Measurements from ENCODE around the gene EME1. TPM values are rescaled to one million over a fixed set of nuclear protein-coding genes. Genes with fewer than 3 reads are reported as not detected.
"Not testable (repeated sequence)": the region's sequence is repeated elsewhere in the genome, so short reads cannot be mapped to it uniquely, and the experiment has no call there.

The EME1 gene, protein sequence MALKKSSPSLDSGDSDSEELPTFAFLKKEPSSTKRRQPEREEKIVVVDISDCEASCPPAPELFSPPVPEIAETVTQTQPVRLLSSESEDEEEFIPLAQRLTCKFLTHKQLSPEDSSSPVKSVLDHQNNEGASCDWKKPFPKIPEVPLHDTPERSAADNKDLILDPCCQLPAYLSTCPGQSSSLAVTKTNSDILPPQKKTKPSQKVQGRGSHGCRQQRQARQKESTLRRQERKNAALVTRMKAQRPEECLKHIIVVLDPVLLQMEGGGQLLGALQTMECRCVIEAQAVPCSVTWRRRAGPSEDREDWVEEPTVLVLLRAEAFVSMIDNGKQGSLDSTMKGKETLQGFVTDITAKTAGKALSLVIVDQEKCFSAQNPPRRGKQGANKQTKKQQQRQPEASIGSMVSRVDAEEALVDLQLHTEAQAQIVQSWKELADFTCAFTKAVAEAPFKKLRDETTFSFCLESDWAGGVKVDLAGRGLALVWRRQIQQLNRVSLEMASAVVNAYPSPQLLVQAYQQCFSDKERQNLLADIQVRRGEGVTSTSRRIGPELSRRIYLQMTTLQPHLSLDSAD
- 6.3 and 9.5 TPM in 2 replicates for total RNA-seq (2014; rRNA removed; shearing (Covaris generic); ENCODE audit: low replicate concordance)

DNA sequence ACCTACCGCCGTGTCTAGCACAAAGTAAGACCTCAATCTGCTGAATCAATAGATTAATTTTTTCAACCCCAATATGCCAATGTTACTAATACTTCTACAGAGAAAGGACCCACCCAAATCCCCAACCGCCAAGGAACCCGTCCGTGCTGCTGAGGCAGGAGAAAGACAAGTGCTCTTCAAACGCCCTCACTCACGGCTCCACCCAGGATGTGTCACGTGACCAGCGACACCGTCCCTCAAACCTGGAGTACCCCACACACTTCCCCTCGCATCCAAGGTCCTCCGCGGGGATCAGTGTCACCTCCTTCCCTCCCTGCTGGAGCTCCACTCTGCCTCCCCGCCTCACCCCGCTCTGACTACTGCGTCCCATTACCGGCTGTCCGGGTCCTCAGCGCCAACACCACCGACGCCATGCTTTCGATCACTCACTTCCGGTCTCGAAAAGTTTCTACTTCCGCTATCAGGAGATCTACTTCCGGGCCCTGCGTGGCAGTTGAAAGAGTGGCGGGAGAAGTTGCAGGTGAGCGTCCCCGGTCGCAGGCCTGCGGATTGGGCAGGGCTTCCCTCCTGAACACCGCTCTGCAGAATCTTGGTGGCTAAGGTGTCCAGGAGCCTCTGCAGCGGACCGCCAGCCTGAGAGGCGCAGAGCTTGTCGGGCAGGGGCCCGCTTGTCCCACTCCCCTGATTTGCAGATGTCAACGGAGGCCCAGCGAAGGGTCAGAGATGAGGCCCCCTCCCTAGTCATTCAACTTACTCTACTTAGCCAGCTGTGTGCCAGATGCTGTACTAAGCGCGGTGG, at the start of gene EME1, which contains the start of gene MRPL27:
TSS of gene EME1 (plus strand) at position 472 of the 799 bp plus-strand sequence. CDS start 1,980 bp downstream, outside the sequence.
TSS of gene MRPL27 (minus strand) at position 427 of the 799 bp plus-strand sequence. CDS start at position 413, 14 bp downstream.
- Histone ChIP-seq H3K27me3 (no peaks in the 10 kb centered on the region), H3K4me3 (peak within 1 kb of the TSS; percentile 79), H3K36me3 (peaks cover 45% of the 10 kb centered on the region), H3K9me3 (no peaks in the 10 kb centered on the region)
- DNase-seq: peak; percentile 85

DNA sequence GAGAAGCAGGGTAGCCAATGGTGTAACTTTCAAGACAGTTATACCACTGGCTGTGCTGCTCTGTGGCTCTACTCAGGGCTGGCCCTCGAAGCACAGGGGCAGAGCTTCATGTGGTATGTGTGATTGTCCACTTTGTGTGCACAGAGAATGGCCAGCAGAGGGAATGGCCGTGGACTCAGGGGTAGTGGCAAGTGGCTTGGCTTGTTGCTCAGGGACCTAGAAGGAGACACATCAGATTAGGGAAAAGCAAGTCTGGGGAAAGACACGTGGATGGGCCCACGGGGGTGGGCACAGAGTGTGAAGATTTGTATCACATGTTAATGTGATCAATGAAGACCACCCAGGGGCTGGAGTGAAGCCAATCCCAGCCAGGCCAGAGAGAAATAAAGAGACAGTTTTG, 47.1 kb upstream of the EME1 start:
- DNase-seq: no peak
- Histone ChIP-seq H3K36me3 (no peaks in the 10 kb centered on the region), H3K4me3 (no peak overlapping the region), H3K9me3 (no peaks in the 10 kb centered on the region), H3K27me3 (no peaks in the 10 kb centered on the region)

DNA sequence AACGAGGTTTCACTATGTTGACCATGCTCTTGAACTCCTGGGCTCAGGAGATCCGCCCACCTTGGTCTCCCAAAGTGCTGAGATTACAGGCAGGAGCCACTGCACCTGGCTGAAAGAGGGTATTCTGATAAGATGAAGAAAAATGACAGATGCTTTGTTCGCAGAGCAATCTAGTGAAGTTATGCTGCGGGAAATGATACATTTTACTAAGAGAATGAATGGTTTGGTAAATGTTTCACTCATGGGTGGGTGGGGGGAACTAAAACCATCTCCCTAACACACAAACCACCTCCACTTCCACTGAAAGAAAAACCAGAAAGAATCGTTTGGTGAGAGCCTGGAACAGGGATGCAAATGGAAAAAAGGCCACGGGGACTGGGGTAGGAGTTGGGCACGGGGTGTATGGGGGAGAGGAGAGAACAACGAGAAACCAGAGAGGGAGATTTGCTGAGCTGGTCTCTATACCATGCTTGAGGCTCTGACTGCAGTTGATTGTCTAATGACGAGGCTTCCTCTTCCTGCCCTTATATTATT, 46.1 kb upstream of the EME1 start:
- Histone ChIP-seq H3K36me3 (no peaks in the 10 kb centered on the region), H3K4me3 (no peak overlapping the region), H3K27me3 (no peaks in the 10 kb centered on the region), H3K9me3 (no peaks in the 10 kb centered on the region)
- DNase-seq: no peak

DNA sequence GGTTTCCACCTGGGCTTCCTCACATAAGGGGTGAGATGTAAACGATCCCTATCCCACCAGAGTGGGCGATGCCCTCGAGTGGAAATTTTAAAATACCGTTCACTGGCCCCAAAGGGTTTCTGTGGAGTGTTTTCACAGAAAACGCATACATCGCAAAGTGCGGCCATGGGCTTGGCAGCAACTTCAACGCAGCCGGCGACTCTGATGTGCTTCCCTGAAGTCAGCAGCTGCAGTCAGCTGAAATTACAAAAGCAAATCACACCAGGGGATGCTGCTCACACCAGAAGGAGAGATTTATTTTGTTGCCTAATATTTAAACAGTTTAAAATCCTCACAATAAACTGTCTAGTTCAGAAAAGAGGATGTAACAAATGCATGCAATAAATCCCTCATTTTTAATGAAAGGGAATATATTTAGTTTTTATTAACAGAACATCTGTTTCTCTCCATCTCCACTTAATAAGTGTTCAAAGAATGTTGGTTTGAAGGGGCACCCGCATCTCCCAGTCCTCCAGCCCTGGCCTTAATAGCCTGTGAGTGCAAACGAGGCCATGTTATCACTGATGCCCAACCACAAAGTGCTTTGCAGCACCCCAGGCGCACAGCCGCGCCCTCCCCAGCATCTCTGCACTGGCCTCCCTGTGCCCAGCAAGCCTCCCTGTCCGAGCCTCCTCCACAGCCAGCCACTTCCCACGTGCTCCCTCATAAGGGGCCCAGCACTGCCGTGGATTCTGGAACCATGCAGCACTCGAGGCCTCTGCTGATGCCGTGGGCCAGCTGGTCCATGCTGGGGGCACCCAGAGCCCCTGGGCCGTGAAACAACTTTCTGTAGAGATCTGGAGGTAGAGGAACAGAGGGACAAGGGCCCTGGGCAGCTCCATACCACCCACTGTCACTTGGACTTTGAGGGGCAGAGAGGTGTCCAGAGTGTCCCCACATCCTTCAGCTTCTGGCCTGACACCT, 44.4 kb upstream of the EME1 start:
- no peaks in the 10 kb centered on the region for H3K9me3 ChIP-seq
- no peaks in the 10 kb centered on the region for H3K36me3 ChIP-seq
- no peak overlapping the region for H3K4me3 ChIP-seq
- H3K27me3 ChIP-seq: no peaks in the 10 kb centered on the region
- DNase-seq: no peak

DNA sequence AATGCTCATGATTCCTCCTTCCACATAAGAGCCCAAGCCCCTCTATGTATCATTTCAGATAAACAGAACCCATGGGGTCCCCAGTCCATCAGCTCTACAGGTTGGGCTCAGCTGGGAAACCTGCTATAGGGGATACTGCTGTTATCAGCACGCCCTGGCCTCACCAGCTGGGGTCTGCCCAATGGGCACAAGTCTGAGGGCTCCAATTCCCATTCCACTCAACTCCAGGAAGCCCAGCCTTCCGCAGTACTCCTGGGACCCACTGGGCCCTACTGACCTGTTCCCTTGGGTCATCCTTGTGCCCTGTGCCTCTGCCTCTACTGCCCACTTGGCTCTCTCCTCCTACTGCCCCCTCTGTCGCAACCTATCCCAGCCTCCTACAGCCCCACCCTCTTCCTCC, 43.3 kb upstream of the EME1 start:
- no peaks in the 10 kb centered on the region for H3K27me3 ChIP-seq
- H3K36me3 ChIP-seq: no peaks in the 10 kb centered on the region
- no peak for DNase-seq
- no peak overlapping the region for H3K4me3 ChIP-seq
- H3K9me3 ChIP-seq: no peaks in the 10 kb centered on the region

DNA sequence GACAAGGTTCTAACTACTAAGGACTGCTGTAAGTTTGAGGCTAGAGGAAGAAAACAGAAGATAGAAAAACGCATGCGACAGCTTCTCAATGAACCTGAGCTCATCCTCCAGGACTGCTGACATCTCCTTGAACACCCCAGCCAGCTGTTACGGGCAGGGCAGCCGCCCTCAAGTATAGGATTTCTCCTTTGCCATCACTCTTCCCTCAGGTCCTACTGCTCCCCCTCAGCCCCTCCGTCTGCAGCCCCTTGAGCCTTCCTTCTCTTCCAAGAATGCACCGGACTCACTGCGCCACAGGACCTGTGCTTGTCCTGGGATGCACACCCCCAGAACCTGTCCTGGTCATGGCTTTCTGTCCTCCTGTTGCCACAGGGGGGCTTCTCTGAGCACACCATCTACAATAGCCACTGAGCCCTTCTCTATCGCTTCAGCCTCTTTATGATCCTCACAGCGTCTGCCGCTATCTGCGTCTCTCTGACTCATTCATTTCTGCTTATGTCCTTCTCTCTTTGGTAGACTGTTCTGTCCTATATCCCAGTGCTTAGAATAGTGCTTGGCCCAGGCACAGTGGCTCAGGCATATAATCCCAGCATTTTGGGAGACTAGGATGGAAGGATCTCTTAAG, 42.8 kb upstream of the EME1 start:
- Histone ChIP-seq H3K36me3 (no peaks in the 10 kb centered on the region), H3K27me3 (no peaks in the 10 kb centered on the region), H3K9me3 (no peaks in the 10 kb centered on the region), H3K4me3 (no peak overlapping the region)
- DNase-seq: no peak

DNA sequence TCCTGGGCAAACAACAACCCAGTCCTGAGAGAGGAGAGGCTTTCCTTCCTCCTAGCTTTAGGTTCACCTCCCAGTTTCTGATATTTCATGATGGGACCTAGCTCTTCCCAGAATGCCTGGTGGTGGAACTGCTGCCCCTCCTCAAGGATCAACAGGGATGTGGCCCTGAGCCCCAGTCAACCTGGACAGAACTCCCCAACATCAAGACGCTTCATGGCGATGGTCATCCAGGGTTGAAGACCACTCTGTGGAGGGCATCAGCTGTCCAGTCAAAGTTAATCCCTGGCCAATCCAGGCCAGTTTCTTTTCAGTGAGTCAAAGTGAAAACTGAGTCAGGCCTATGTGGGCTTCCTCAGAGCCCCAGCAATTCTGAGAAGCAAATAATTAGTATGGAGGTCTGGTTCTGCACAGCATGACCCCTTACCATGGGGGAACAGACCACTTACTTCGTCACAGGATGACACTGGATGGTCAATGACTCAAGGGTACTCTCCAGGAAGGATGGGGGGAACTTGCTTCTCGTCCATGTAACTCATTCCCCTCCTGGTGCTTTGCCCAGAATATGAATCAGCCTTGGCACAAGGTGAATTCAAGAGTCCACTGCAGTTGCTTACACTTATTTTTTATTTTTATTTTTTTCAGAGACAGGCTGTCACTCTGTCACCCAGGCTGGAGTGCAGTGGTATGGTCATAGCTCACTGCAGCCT, 41.8 kb upstream of the EME1 start:
- Histone ChIP-seq H3K27me3 (no peaks in the 10 kb centered on the region), H3K4me3 (no peak overlapping the region), H3K9me3 (no peaks in the 10 kb centered on the region), H3K36me3 (no peaks in the 10 kb centered on the region)
- DNase-seq: peak; percentile 95

DNA sequence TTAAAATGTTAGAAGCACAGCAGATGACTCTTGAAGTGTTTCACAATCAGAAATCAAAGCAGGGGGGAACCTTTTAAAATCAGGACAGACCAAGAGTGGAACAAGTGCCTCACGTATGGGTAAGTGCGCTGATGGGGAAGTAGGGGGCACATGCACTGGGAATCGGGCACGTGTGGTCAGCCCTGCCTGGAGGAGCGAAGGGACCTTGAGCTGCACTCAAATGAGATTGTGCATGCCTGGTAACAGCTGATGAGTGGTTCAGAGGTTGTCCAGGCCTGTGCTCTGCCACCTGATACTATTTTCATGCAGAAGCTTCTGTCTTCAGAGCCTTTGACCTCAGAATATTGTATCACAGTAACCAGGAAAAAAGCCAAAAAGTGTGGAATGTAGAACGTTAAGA, 40.8 kb upstream of the EME1 start:
- Histone ChIP-seq H3K4me3 (no peak overlapping the region), H3K27me3 (no peaks in the 10 kb centered on the region), H3K36me3 (no peaks in the 10 kb centered on the region), H3K9me3 (no peaks in the 10 kb centered on the region)
- no peak for DNase-seq

DNA sequence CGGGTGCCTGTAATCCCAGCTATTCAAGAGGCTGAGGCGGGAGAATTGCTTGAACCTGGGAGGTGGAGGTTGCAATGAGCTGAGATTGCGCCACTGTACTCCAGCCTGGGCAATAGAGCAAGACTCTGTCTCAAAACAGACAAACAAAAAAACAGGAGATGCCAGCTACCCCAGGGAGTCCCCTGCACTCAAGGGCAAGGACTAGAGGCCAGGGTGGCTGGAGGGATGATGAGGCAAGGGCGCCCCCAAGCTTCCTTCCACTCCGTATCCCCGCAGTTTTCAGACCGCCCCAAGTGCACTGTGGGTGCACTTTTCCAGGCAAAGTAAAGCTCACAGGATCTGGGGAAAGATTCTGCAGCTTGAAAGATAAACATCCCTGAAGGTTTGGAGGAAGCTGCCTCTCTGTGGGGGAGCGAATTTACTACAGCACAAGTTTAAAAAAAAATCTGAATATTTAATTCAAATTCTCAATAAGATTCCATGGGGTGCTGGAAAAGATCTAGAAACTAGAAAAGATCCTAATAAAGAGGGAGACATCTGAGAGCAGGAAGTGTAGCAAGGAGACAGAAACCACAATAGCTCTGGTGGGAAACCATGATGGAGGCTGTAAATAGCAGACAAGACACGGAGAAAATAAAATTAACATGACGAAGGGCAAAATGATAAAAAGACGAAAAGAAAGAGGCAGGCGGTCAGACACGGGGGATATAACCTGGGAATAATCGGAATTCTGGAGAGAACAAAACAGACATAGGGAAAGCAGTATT, 39.6 kb upstream of the EME1 start:
- H3K36me3 ChIP-seq, DNase-seq, H3K27me3 ChIP-seq, H3K9me3 ChIP-seq, H3K4me3 ChIP-seq: not testable (repeated sequence)

DNA sequence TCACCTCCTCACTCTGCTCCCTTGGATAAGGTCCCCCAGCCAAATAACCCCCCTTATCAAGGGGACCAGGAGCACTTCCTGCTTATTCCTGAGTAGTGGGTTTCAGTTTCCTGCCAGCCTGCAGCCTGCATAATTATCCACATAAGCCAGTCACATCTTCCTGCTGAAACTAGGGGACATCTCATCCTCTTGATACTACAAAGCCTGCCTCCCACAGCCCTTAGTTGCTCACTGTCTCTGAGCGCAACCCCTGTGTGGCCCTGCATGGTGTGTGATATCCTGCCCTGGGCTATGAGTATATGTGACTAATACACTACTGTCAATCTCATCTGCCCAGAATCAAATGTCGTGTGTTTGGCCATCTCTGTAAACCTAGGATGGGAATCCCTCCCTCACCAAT, 35.1 kb upstream of the EME1 start:
- no peaks in the 10 kb centered on the region for H3K36me3 ChIP-seq

DNA sequence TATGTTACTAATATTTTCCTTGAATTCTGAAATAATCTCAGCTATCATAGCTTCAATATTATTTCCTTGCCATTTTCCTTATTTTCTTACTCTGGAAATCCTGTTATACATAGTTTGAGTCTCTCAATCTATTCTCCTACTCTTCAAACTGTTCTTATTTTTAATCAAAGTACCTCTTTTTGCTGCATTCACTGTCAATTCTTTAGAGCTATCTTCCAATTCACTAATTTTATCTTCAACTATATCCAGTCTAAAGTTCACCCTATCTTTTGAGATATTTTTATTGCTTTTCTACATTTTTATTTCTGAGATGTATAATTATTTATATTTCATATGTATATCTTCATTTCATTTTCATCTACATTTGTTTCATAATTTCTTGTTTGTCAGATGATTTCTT, 34.4 kb upstream of the EME1 start:
- H3K36me3 ChIP-seq: no peaks in the 10 kb centered on the region
- H3K4me3 ChIP-seq: no peak overlapping the region
- no peaks in the 10 kb centered on the region for H3K27me3 ChIP-seq
- peaks cover 10% of the 10 kb centered on the region for H3K9me3 ChIP-seq
- no peak for DNase-seq

More for the DNA sequence above, 35.1 kb upstream of the EME1 start:
- no peak for DNase-seq
- H3K9me3 ChIP-seq: peaks cover 10% of the 10 kb centered on the region
- no peaks in the 10 kb centered on the region for H3K27me3 ChIP-seq
- H3K4me3 ChIP-seq: no peak overlapping the region

DNA sequence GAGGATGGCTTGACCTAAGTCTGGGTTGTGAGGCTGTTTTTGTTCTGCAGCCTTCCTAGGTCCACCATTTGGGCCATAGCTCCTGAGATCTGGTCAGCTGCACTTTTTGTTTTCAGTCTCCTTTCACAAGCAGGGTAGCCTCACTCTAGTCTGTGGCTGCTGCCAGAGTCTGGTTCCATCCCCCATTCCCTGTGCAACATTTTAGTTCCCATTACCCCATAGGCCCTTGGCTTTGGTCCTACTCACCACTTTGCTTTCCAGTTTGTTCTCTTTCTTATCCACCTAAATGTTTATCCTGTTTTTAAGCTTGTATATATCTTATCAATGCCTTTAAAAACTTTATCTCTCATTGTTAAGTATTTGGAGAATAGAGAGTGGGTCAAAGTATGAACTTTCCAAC, 33.6 kb upstream of the EME1 start:
- Histone ChIP-seq H3K9me3 (peaks cover 10% of the 10 kb centered on the region), H3K27me3 (no peaks in the 10 kb centered on the region), H3K36me3 (no peaks in the 10 kb centered on the region), H3K4me3 (no peak overlapping the region)
- no peak for DNase-seq

DNA sequence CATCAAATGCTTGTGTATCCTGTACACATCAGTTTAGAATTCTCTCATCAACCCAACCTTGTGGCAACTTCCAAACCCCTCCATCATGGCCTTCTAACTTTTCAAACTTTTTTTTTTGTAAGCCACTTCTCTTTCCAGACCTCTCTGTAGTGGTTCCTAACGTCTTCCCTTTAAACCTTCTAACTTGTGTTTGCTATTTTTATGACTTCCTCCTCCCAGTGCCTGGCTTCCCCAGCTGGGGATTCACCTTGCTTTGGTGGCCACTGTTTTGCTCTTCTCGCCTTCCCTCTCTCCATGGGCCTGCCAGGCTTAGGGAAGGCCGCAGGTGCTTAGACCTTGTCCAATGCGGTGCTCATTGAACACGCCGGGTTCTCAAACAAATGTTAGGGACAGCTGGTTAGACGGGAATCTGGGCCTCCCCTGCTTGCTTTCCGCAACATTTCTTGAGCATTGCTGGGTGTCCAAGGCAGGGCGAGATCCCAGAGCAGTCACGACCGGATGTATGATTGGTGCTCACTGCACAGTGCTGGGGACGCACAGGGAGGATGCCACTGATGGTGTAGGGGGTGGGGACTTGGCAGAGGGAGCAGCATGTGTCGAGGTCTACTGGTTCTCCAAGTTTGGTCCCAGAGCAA, 28.2 kb upstream of the EME1 start:
- Histone ChIP-seq H3K36me3 (peaks cover 6% of the 10 kb centered on the region), H3K9me3 (peaks cover 9% of the 10 kb centered on the region), H3K27me3 (no peaks in the 10 kb centered on the region), H3K4me3 (no peak overlapping the region)
- no peak for DNase-seq
